ENCODE results near the gene AADAT. TPM values are rescaled to one million over a fixed set of nuclear protein-coding genes. Genes with fewer than 3 reads are reported as not detected.

Gene AADAT
- total RNA-seq, 2 experiments from 2014 or later, result not detected

- TF ChIP-seq EZH2phosphoT487 (IDR thresholded peaks at IDR 0.05; ENCODE audit: borderline replicate concordance, low read depth, low read length), result no peak
- TF ChIP-seq CTCF (conservative IDR thresholded peaks at IDR 0.05; ENCODE audit: low read length), result no peak
- BruUV-seq (replicated peaks), result no TSS peak
- no peak overlapping the region for H3K4me3 ChIP-seq (ENCODE audit: low read depth, low read length, poor library complexity, severe bottlenecking)
- no peaks in the 10 kb centered on the region for H3K9me2 ChIP-seq (ENCODE audit: insufficient read depth, low read length)
- no peaks in the 10 kb centered on the region for H3K9me3 ChIP-seq (ENCODE audit: low read length)
- no peak overlapping the region for H3K27ac ChIP-seq (ENCODE audit: low read depth, low read length, poor library complexity, severe bottlenecking)
- H3K4me2 ChIP-seq (ENCODE audit: low read length), result no peak overlapping the region
- intact Hi-C loops (cut with micrococcal nuclease; ENCODE audit: unreplicated experiment), result loop anchor here (1.0 to 5.0 kb wide), 3 partner anchors 121 to 714 kb away; no protein-coding TSS in a partner anchor
- POLR2A ChIA-PET, result interaction anchor here (0.6 to 0.7 kb wide), 2 partner anchors 185 to 870 kb away, joined by 3 to 4 read pairs; no protein-coding TSS in a partner anchor
- H2AFZ ChIP-seq (ENCODE audit: low read length), result no peak overlapping the region
- no peaks in the 10 kb centered on the region for H3K36me3 ChIP-seq (ENCODE audit: insufficient read depth, low read length)
- no peaks in the 10 kb centered on the region for H3K79me2 ChIP-seq (ENCODE audit: insufficient read depth, low read depth, low read length)
- no peaks in the 10 kb centered on the region for H3K4me1 ChIP-seq (ENCODE audit: insufficient read depth, low read length, poor library complexity, severe bottlenecking)
- no peaks in the 10 kb centered on the region for H4K20me1 ChIP-seq (ENCODE audit: insufficient read depth, low read length)
- CTCF ChIA-PET (ENCODE audit: unreplicated experiment), result no interaction called here
- no peak for DNase-seq (ENCODE audit: low spot score)
These were observed 48.2 kb upstream of the AADAT start for GRCh38 chr4:170137927-170138326.

GRCh38 chr4:170137466-170137865 lies 47.7 kb upstream of the AADAT start:
- Histone ChIP-seq H3K36me3 (ENCODE audit: insufficient read depth, low read length) (no peaks in the 10 kb centered on the region), H2AFZ (ENCODE audit: low read length) (no peak overlapping the region), H4K20me1 (ENCODE audit: insufficient read depth, low read length) (no peaks in the 10 kb centered on the region), H3K27ac (ENCODE audit: low read depth, low read length, poor library complexity, severe bottlenecking) (no peak overlapping the region), H3K4me2 (ENCODE audit: low read length) (no peak overlapping the region), H3K9me3 (ENCODE audit: low read length) (no peaks in the 10 kb centered on the region), H3K4me3 (ENCODE audit: low read depth, low read length, poor library complexity, severe bottlenecking) (no peak overlapping the region), H3K9me2 (ENCODE audit: insufficient read depth, low read length) (no peaks in the 10 kb centered on the region), H3K4me1 (ENCODE audit: insufficient read depth, low read length, poor library complexity, severe bottlenecking) (no peaks in the 10 kb centered on the region), H3K79me2 (ENCODE audit: insufficient read depth, low read depth, low read length) (no peaks in the 10 kb centered on the region)
- TF ChIP-seq EZH2phosphoT487 (IDR thresholded peaks at IDR 0.05; ENCODE audit: borderline replicate concordance, low read depth, low read length), result no peak
- TF ChIP-seq CTCF (conservative IDR thresholded peaks at IDR 0.05; ENCODE audit: low read length), result no peak
- ChIA-PET CTCF (ENCODE audit: unreplicated experiment) (no interaction called here), POLR2A (no interaction called here)
- intact Hi-C loops (cut with micrococcal nuclease; ENCODE audit: unreplicated experiment), result loop anchor here (5.0 kb wide), 1 partner anchor 715 kb away; no protein-coding TSS in a partner anchor
- no TSS peak for BruUV-seq (replicated peaks)
- no peak for DNase-seq (ENCODE audit: low spot score)

GRCh38 chr4:170134821-170135220 lies 45.1 kb upstream of the AADAT start:
- BruUV-seq (replicated peaks), result no TSS peak
- Histone ChIP-seq H3K4me2 (ENCODE audit: low read length) (no peak overlapping the region), H4K20me1 (ENCODE audit: insufficient read depth, low read length) (no peaks in the 10 kb centered on the region), H3K4me1 (ENCODE audit: insufficient read depth, low read length, poor library complexity, severe bottlenecking) (no peaks in the 10 kb centered on the region), H3K36me3 (ENCODE audit: insufficient read depth, low read length) (no peaks in the 10 kb centered on the region), H2AFZ (ENCODE audit: low read length) (no peak overlapping the region), H3K79me2 (ENCODE audit: insufficient read depth, low read depth, low read length) (no peaks in the 10 kb centered on the region), H3K4me3 (ENCODE audit: low read depth, low read length, poor library complexity, severe bottlenecking) (no peak overlapping the region), H3K9me3 (ENCODE audit: low read length) (no peaks in the 10 kb centered on the region), H3K27ac (ENCODE audit: low read depth, low read length, poor library complexity, severe bottlenecking) (no peak overlapping the region), H3K9me2 (ENCODE audit: insufficient read depth, low read length) (no peaks in the 10 kb centered on the region)
- POLR2A ChIA-PET, result no interaction called here
- CTCF ChIA-PET (ENCODE audit: unreplicated experiment), result no interaction called here
- intact Hi-C loops (cut with micrococcal nuclease; ENCODE audit: unreplicated experiment), result loop anchor here (5.0 kb wide), 1 partner anchor 717 kb away; no protein-coding TSS in a partner anchor
- TF ChIP-seq CTCF (conservative IDR thresholded peaks at IDR 0.05; ENCODE audit: low read length) (no peak), EZH2phosphoT487 (IDR thresholded peaks at IDR 0.05; ENCODE audit: borderline replicate concordance, low read depth, low read length) (no peak)
- DNase-seq (ENCODE audit: low spot score), result no peak
